K562 (cell line): Measurements from ENCODE around the gene TINAG. TPM values are rescaled to one million over a fixed set of nuclear protein-coding genes. Genes with fewer than 3 reads are reported as not detected.

Source experiments
- ATAC-seq: fragments of 200-7000 bp; cut with Tn5 transposase; 3 replicates; pipeline ENCODE4 v1.9.1; 2020; ENCODE audit warnings: moderate library complexity
- BruUV-seq: library from RNA; stranded (reverse); fragments of 400-500 nt; replicated peaks from 2 replicates; lab custom pipeline; 2021; lab: Mats Ljungman, UMichigan
- CTCF ChIA-PET: fragments of 300-600 bp; formaldehyde crosslinking; extraction: SDS; loops from one replicate; lab custom pipeline; 2021; ENCODE audit warnings: low intra/inter-chr PET ratio; lab: Yijun Ruan, JAX
- POLR2A ChIA-PET: fragments of 300-600, 350-650 bp; sonication (Branson Sonifier 250); formaldehyde crosslinking; extraction: SDS; loops from one replicate; lab custom pipeline; 2021; ENCODE audit warnings: antibody characterized with exemption, inconsistent platforms; lab: Yijun Ruan, JAX
- DNase-seq, 4 experiments: peaks; one replicate each; pipeline versions ENCODE4 v3.0.0 to v3.0.0-alpha.2; 2011 to 2018; ENCODE audit warnings: low spot score in 3 of 4, mixed read lengths in 3 of 4; ENCODE audit errors: extremely low read depth in 1 of 4
- FAIRE-seq: peaks from 2 replicates; lab custom pipeline; 2011; peaks lifted over from hg19 to GRCh38; lab: Jason Lieb, UNC
- H2AFZ ChIP-seq: 2 replicates; pipeline ENCODE4 v1.6.0; 2011; ENCODE audit warnings: low read depth, low read length, control low read depth, inconsistent platforms
- H3K27ac ChIP-seq: fragments of 200-600 bp; 3 replicates; pipeline ENCODE4 v1.8.0; 2011; ENCODE audit warnings: low read depth, mild to moderate bottlenecking, control low read depth, inconsistent platforms, low read length, moderate library complexity, mixed read lengths; ENCODE audit errors: extremely low read depth
- H3K27me3 ChIP-seq, 2 experiments: fragments of 300-600 bp in 1 of 2; 2 replicates in 1 of 2; 3 replicates in 1 of 2; pipeline versions ENCODE4 v1.6.0 to v1.8.0; 2011; ENCODE audit warnings: inconsistent platforms in 2 of 2, low read length in 2 of 2, mild to moderate bottlenecking in 1 of 2, mixed read lengths in 1 of 2, moderate library complexity in 1 of 2; ENCODE audit not compliant: control insufficient read depth in 2 of 2, insufficient read depth in 2 of 2
- H3K36me3 ChIP-seq: fragments of 300-600 bp; 3 replicates; pipeline ENCODE4 v1.8.0; 2011; ENCODE audit warnings: mild to moderate bottlenecking, low read length, inconsistent platforms; ENCODE audit not compliant: control insufficient read depth, insufficient read depth
- H3K4me1 ChIP-seq, 2 experiments: fragments of 200-600 bp in 1 of 2; replicated peaks in 1 of 2; 2 replicates in 1 of 2; 3 replicates in 1 of 2; pipeline versions ENCODE4 v1.5.1 to v1.8.0; 2011; ENCODE audit warnings: inconsistent platforms in 2 of 2, low read length in 2 of 2, mild to moderate bottlenecking in 1 of 2, mixed read lengths in 1 of 2, moderate library complexity in 1 of 2; ENCODE audit not compliant: control insufficient read depth in 2 of 2, insufficient read depth in 2 of 2
- H3K4me2 ChIP-seq: 2 replicates; pipeline ENCODE4 v1.6.1; 2011; ENCODE audit warnings: low read length, control low read depth, inconsistent platforms, mixed read lengths; ENCODE audit not compliant: insufficient read depth
- H3K4me3 ChIP-seq: fragments of 200-600 bp; sonication (generic), shearing (Covaris generic); 2 replicates; pipeline ENCODE4 v1.5.1; 2016; ENCODE audit warnings: control low read depth, inconsistent platforms
- H3K79me2 ChIP-seq: fragments of 200-600 bp; 3 replicates; pipeline ENCODE4 v1.8.0; 2011; ENCODE audit warnings: low read length, inconsistent platforms; ENCODE audit not compliant: control insufficient read depth, insufficient read depth
- H3K9ac ChIP-seq, 2 experiments: 2 replicates each; pipeline versions ENCODE4 v1.6.0 to v1.6.1; 2011; ENCODE audit warnings: low read depth in 2 of 2, low read length in 2 of 2, control low read depth in 1 of 2, inconsistent platforms in 1 of 2, mild to moderate bottlenecking in 1 of 2, mixed read lengths in 1 of 2; ENCODE audit not compliant: insufficient read depth in 1 of 2
- H3K9me1 ChIP-seq: one replicate; pipeline ENCODE4 v1.6.0; 2011; ENCODE audit warnings: inconsistent platforms, mild to moderate bottlenecking, low read length, moderate library complexity; ENCODE audit not compliant: control insufficient read depth, insufficient read depth
- H3K9me3 ChIP-seq: replicated peaks from 2 replicates; pipeline ENCODE4 v1.5.1; 2011; ENCODE audit warnings: low read depth, low read length, inconsistent platforms; ENCODE audit not compliant: control insufficient read depth, insufficient read depth
- H4K20me1 ChIP-seq: replicated peaks from 2 replicates; pipeline ENCODE4 v1.6.1; 2011; ENCODE audit warnings: low read length, inconsistent platforms, mixed read lengths; ENCODE audit not compliant: control insufficient read depth, insufficient read depth
- CBFA2T3 ChIP-seq: fragments of 450-650 bp; IDR thresholded peaks from 2 replicates; pipeline ENCODE4 v1.6.1; 2017
- DLX4 ChIP-seq: fragments of 250-450 bp; sonication (Bioruptor Pico); IDR thresholded peaks from 2 replicates; pipeline ENCODE4 v1.6.1; 2021; ENCODE audit warnings: mild to moderate bottlenecking
- MAFG ChIP-seq: fragments of 450-650 bp; conservative IDR thresholded peaks from 2 replicates; pipeline ENCODE4 v1.6.1; 2016; ENCODE audit warnings: missing genetic modification characterization, missing compliant biosample characterization
- RAD21 ChIP-seq, 2 experiments: fragments of 250-450 bp in 1 of 2; fragments of 450-650 bp in 1 of 2; sonication (Bioruptor Pico) in 1 of 2; formaldehyde crosslinking in 1 of 2; IDR thresholded peaks in 1 of 2; conservative IDR thresholded peaks in 1 of 2; 2 replicates each; pipeline versions ENCODE4 v1.4.0 to v1.8.0; 2020 to 2022; ENCODE audit warnings: mild to moderate bottlenecking in 2 of 2, moderate library complexity in 1 of 2
- SIN3B ChIP-seq: fragments of 450-650 bp; IDR thresholded peaks from 2 replicates; pipeline ENCODE4 v1.6.1; 2017; ENCODE audit warnings: low read depth, mild to moderate bottlenecking, moderate library complexity
- ZNF609 ChIP-seq: sonication (generic); formaldehyde crosslinking; IDR thresholded peaks from 2 replicates; pipeline ENCODE4 v1.8.1; 2023; ENCODE audit warnings: missing genetic modification reagents, mild to moderate bottlenecking, borderline replicate concordance
- WGBS: fragments of 100-300 bp; shearing (Covaris generic); methylation state at CpG from one replicate; pipeline ENCODE4 v1.1.6; 2016; ENCODE audit warnings: low coverage, mixed read lengths; ENCODE audit not compliant: insufficient coverage; ENCODE audit errors: missing lambda C conversion rate; 5-methylcytosine and 5-hydroxymethylcytosine counted together
- in situ Hi-C: fragments of 300-500 bp; cut with MboI; formaldehyde crosslinking; loops from 4 replicates; pipeline ENCODE4 v1.15.0; 2018; ENCODE audit warnings: inconsistent platforms, mixed read lengths
- intact Hi-C: fragments of 100-400 bp; cut with micrococcal nuclease; formaldehyde crosslinking; loops from 2 replicates; pipeline ENCODE4 v1.14.2; 2022
- polyA plus RNA-seq, 8 experiments: library from polyadenylated mRNA; depleted of rRNA in 4 of 8; stranded (reverse) in 5 of 8; unstranded in 3 of 8; fragments of >200 nt; fragmentation: Nextera tagmentation in 2 of 8; fragmentation: Illumina TruSeq in 1 of 8; extraction: Ambion mirVana in 2 of 8; extraction: Trizol in 1 of 8; gene quantifications; 2 replicates each; pipeline versions ENCODE4 v1.2.1 to v1.2.3, GENCODE V29; 2011 to 2014; ENCODE audit warnings: inconsistent platforms in 1 of 8, missing spikeins in 1 of 8
- total RNA-seq, 7 experiments: library from RNA; depleted of rRNA in 6 of 7; stranded (reverse); fragments of >200 nt in 6 of 7; fragmentation: Illumina TruSeq in 2 of 7; extraction: Trizol in 2 of 7; gene quantifications; 2 replicates each; pipeline versions ENCODE4 v1.2.1 to v1.2.3, GENCODE V29; 2011 to 2021; ENCODE audit warnings: low replicate concordance in 1 of 7

TINAG gene
- total and polyA plus RNA-seq, 9 of the 15 experiments (the other 6 are each of a cell fraction or from before 2014, with no cell fraction given) = not detected

GRCh38 chr6:54357141-54357540 is 48.9 kb downstream of the TINAG start (continued):
- TF ChIP-seq MAFG (tag) = no peak
- no peak for TF ChIP-seq RAD21 (CRISPR knock-in tag; conservative IDR thresholded peaks at IDR 0.05 in 1 of 2, IDR thresholded peaks at IDR 0.05 in 1 of 2)
- TF ChIP-seq ZNF609 = no peak
- no peak for TF ChIP-seq CBFA2T3
- TF ChIP-seq DLX4 = no peak

GRCh38 chr6:54361188-54361587 is 52.9 kb downstream of the TINAG start:
- CTCF ChIA-PET = no interaction called here
- Histone ChIP-seq H3K9ac (no peak overlapping the region), H4K20me1 (no peaks in the 10 kb centered on the region), H3K4me2 (no peak overlapping the region), H3K4me3 (no peak overlapping the region), H3K27me3 (no peaks in the 10 kb centered on the region), H3K27ac (no peak overlapping the region), H3K4me1 (no peaks in the 10 kb centered on the region), H3K9me1 (no peaks in the 10 kb centered on the region), H3K36me3 (no peaks in the 10 kb centered on the region), H2AFZ (no peak overlapping the region), H3K9me3 (no peaks in the 10 kb centered on the region; the same call in 1 of the 2 replicates), H3K79me2 (no peaks in the 10 kb centered on the region)
- no peak for ATAC-seq
- no peak for DNase-seq
- WGBS = 14% methylated on average over 1 of the region's 1 CpG
- POLR2A ChIA-PET = no interaction called here
- intact Hi-C loops = no loop called here
- FAIRE-seq = no peak
- in situ Hi-C loops = no loop called here
- no TSS peak for BruUV-seq
- no peak for TF ChIP-seq SIN3B
